Measurements from ENCODE around the gene CCDC192.

CCDC192 gene

GRCh38 chr5:127967983-127968592 is 264.9 kb downstream of the CCDC192 start:
- TF ChIP-seq POLR2A (IDR thresholded peaks at IDR 0.05; ENCODE audit: low read depth, low read length) (no peak), TAF1 (IDR thresholded peaks at IDR 0.05; ENCODE audit: low read depth, low read length) (no peak), SPI1 (IDR thresholded peaks at IDR 0.05; ENCODE audit: low read depth, low read length) (no peak), PAX5 (IDR thresholded peaks at IDR 0.05; ENCODE audit: insufficient read depth, low read length, severe bottlenecking) (no peak), POLR2AphosphoS5 (IDR thresholded peaks at IDR 0.05; ENCODE audit: low read depth, low read length) (no peak), POU2F2 (IDR thresholded peaks at IDR 0.05; ENCODE audit: low read depth, low read length) (no peak)
- FAIRE-seq (no peak), DNase-seq (ENCODE audit: insufficient read length, low spot score) (no peak)

- no peak for DNase-seq (ENCODE audit: insufficient read length, low spot score)
- no peak for TF ChIP-seq PAX5 (IDR thresholded peaks at IDR 0.05; ENCODE audit: insufficient read depth, low read length, severe bottlenecking)
- FAIRE-seq: no peak
These were observed 265.8 kb downstream of the CCDC192 start for GRCh38 chr5:127969002-127969401.

GRCh38 chr5:127969651-127970050 is 266.5 kb downstream of the CCDC192 start:
- no peak for TF ChIP-seq PAX5 (IDR thresholded peaks at IDR 0.05; ENCODE audit: insufficient read depth, low read length, severe bottlenecking)
- TF ChIP-seq POU2F2 (IDR thresholded peaks at IDR 0.05; ENCODE audit: low read depth, low read length): no peak
- no peak for TF ChIP-seq SPI1 (IDR thresholded peaks at IDR 0.05; ENCODE audit: low read depth, low read length)
- TF ChIP-seq POLR2AphosphoS5 (IDR thresholded peaks at IDR 0.05; ENCODE audit: low read depth, low read length): no peak
- TF ChIP-seq TAF1 (IDR thresholded peaks at IDR 0.05; ENCODE audit: low read depth, low read length): no peak
- TF ChIP-seq POLR2A (IDR thresholded peaks at IDR 0.05; ENCODE audit: low read depth, low read length): no peak
- DNase-seq (ENCODE audit: insufficient read length, low spot score) (no peak), FAIRE-seq (peak; percentile 35)

DNA sequence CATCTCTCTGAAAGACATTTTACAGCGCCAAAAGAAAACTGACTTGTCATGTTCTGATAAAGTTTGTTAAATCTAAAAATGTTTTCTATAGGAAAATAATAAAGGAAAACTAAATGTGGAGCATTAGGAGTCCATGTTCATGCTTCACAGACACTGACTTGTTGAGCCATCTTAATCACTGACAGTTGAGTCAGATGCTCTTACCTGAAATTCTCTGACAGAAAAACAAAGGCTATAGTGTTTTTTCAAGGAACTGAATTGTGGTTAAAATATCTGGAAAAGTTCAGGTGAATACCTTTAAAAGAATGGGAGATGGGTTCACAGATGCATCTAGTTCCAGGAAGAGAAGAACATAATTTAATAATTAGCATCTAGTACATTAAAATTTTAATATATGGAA is 266.9 kb downstream of the CCDC192 start:
- DNase-seq (ENCODE audit: insufficient read length, low spot score) (no peak), FAIRE-seq (no peak)
- TF ChIP-seq SPI1 (IDR thresholded peaks at IDR 0.05; ENCODE audit: low read depth, low read length) (no peak), POLR2AphosphoS5 (IDR thresholded peaks at IDR 0.05; ENCODE audit: low read depth, low read length) (no peak), TAF1 (IDR thresholded peaks at IDR 0.05; ENCODE audit: low read depth, low read length) (no peak), POU2F2 (IDR thresholded peaks at IDR 0.05; ENCODE audit: low read depth, low read length) (no peak), POLR2A (IDR thresholded peaks at IDR 0.05; ENCODE audit: low read depth, low read length) (no peak), PAX5 (IDR thresholded peaks at IDR 0.05; ENCODE audit: insufficient read depth, low read length, severe bottlenecking) (no peak)

DNA sequence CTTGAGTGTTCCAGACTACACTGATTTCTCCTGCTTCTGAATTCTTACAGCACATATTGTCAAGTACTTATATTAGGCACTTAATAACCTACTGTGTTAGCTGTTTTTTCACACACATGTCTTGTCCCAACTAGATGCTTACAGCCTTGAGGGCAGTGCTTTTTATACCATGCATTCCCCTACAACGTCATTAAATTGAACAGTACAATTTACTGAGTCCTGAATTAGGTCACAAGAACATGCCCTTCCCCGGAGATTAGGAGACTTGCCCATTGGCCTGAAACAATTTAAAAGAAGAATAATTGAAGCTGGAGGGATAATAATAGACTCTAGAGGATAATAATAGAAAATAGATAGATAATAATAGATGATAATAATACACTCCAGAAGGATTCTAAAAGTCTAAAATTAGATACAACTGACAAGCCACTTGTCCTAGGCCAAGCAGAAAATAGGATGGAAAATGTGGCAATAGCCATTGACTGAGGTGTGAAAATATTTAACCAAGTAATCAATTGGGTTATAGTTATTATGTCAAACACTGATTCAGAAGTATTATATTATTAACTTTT is 267.7 kb downstream of the CCDC192 start:
- DNase-seq (ENCODE audit: insufficient read length, low spot score): no peak

DNA sequence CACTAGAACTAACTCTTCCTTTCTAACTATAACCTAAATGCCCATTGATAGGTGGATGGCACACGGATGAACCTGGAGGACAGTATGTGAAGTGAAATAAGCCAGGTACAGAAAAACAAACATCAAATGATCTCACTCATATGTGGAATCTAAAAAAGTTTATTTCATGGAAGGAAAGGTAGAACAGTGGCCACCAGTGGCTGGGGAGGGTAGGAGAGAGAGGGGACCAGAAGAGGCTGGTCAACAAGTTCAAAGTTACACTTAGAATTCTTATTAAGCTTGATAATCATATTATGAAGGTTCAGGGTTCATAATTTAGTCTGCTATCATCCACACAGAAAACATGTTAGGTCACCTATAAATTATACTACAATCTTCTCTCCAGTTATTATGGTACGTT is 272.8 kb downstream of the CCDC192 start:
- DNase-seq (ENCODE audit: insufficient read length, low spot score) (no peak), FAIRE-seq (peak; percentile 9)
- TF ChIP-seq POLR2AphosphoS5 (IDR thresholded peaks at IDR 0.05; ENCODE audit: low read depth, low read length): no peak

More for the DNA sequence above, 267.7 kb downstream of the CCDC192 start:
- no peak for FAIRE-seq
- no peak for TF ChIP-seq SPI1 (IDR thresholded peaks at IDR 0.05; ENCODE audit: low read depth, low read length)
- TF ChIP-seq POU2F2 (IDR thresholded peaks at IDR 0.05; ENCODE audit: low read depth, low read length): no peak

DNA sequence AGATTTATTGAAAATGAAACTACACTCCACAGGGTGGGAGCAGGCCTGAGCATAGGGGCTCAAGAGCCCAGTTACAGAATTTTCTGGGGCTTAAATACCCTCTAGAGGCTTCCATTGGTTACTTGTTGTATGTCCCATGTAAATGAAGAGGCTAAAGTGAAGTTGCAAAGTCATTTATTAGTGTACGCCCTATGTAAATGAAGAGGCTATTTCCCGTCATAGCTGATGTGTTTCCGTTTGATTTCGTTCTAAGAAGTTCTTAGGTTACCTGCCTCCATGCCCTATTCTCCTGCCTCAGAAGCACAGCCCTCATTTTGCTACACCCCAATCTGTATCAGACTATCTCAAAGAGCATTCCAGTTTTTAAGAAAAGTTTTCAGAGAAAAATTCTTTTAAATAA is 273.3 kb downstream of the CCDC192 start:
- TF ChIP-seq POLR2A (IDR thresholded peaks at IDR 0.05; ENCODE audit: low read depth, low read length) (no peak), SPI1 (IDR thresholded peaks at IDR 0.05; ENCODE audit: low read depth, low read length) (no peak), PAX5 (IDR thresholded peaks at IDR 0.05; ENCODE audit: insufficient read depth, low read length, severe bottlenecking) (no peak), POLR2AphosphoS5 (IDR thresholded peaks at IDR 0.05; ENCODE audit: low read depth, low read length) (no peak), TAF1 (IDR thresholded peaks at IDR 0.05; ENCODE audit: low read depth, low read length) (no peak), POU2F2 (IDR thresholded peaks at IDR 0.05; ENCODE audit: low read depth, low read length) (no peak)
- DNase-seq (ENCODE audit: insufficient read length, low spot score): no peak
- no peak for FAIRE-seq

DNA sequence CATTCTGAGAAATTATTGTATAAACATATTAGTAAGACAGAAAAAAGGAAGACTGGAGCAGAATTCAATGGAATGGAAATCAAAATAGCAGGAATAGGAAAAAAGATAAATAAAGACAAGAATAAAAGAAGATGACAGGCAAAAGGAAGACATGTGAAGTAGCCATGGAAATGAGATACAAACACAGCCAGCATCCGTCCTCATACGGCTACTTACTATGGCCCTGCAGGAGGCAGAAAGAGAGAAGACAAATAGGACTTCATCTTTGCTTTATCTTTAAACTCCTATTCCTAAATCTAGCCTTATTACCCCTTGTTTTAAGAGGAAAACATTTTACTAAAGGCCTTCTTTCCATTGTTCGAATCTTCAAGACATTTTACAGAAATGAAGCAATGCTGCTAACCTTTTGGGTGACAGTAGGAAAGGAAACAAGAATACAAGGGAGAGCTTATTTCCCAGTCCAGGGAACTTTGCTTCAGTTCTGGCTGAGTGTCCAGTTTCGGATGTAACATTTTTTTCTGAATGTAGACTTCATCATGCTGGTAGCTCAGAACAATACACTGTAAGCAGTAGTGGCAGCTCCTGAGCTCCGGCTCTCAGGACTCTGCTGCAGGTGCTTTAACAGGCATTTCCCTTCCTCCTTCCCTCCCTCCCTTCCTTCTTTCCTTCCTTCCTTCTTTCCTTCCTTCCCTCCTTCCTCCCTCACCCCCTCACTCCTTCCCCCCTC is 274.0 kb downstream of the CCDC192 start:
- DNase-seq (ENCODE audit: insufficient read length, low spot score) (no peak), FAIRE-seq (no peak)
- no peak for TF ChIP-seq SPI1 (IDR thresholded peaks at IDR 0.05; ENCODE audit: low read depth, low read length)
- no peak for TF ChIP-seq POLR2AphosphoS5 (IDR thresholded peaks at IDR 0.05; ENCODE audit: low read depth, low read length)

DNA sequence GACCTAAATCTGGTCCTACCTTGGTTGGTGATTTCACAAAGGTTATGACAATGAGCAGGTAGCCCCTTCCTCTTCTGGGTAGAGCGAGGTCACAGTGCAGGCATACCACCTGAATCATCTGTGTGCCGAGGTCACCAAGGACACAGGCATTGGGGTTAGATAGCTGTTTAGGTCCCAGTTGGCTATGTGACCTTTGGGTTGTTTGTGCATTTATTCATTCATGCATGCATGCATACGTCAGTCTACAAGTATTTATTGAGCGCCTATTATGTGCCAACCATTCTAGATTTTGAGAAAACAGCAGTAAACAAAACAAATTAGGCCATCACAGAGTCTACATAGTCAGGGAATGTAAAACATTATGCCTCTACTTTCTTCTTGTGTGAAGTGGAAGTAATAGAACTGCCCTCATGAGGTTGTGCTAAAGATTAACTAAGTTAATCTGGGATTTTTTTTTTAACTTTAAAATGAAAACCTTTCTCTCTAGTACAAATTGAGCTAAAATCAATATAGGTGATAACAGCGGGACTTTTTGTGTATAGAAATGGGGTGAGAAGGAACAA is 275.6 kb downstream of the CCDC192 start:
- FAIRE-seq (no peak), DNase-seq (ENCODE audit: insufficient read length, low spot score) (no peak)
- no peak for TF ChIP-seq TAF1 (IDR thresholded peaks at IDR 0.05; ENCODE audit: low read depth, low read length)
- TF ChIP-seq POU2F2 (IDR thresholded peaks at IDR 0.05; ENCODE audit: low read depth, low read length): no peak
- TF ChIP-seq POLR2AphosphoS5 (IDR thresholded peaks at IDR 0.05; ENCODE audit: low read depth, low read length): no peak
- TF ChIP-seq POLR2A (IDR thresholded peaks at IDR 0.05; ENCODE audit: low read depth, low read length): no peak

GRCh38 chr5:127979475-127979874 is 276.3 kb downstream of the CCDC192 start:
- no peak for DNase-seq (ENCODE audit: insufficient read length, low spot score)
- no peak for TF ChIP-seq PAX5 (IDR thresholded peaks at IDR 0.05; ENCODE audit: insufficient read depth, low read length, severe bottlenecking)
- FAIRE-seq: no peak
